GM23248 (cell line): ENCODE data around the gene NOTUM. TPM values are rescaled to one million over a fixed set of nuclear protein-coding genes. Genes with fewer than 3 reads are reported as not detected.

Experiments
- DNase-seq: peaks from one replicate; pipeline ENCODE4 v3.0.0-alpha.2; 2015
- H2AFZ ChIP-seq: fragments of 200-600 bp; sonication (generic); 2 replicates; pipeline ENCODE4 v1.6.1; 2016; ENCODE audit warnings: antibody characterized with exemption
- H3F3A ChIP-seq: fragments of 200-600 bp; sonication (generic); 2 replicates; pipeline ENCODE4 v1.6.1; 2016; ENCODE audit warnings: mild to moderate bottlenecking, antibody characterized with exemption, mixed run types; ENCODE audit not compliant: insufficient read depth
- H3K27ac ChIP-seq: fragments of 200-600 bp; sonication (generic); 2 replicates; pipeline ENCODE4 v1.5.1; 2016; ENCODE audit warnings: mild to moderate bottlenecking
- H3K27me3 ChIP-seq: fragments of 200-600 bp; sonication (generic); replicated peaks from 2 replicates; pipeline ENCODE4 v1.6.1; 2016; ENCODE audit warnings: mild to moderate bottlenecking; ENCODE audit not compliant: insufficient read depth
- H3K36me3 ChIP-seq: fragments of 200-600 bp; sonication (generic); 2 replicates; pipeline ENCODE4 v1.6.1; 2016; ENCODE audit warnings: low read depth, mild to moderate bottlenecking
- H3K4me1 ChIP-seq: fragments of 200-600 bp; sonication (generic); 2 replicates; pipeline ENCODE4 v1.6.1; 2016; ENCODE audit warnings: mild to moderate bottlenecking; ENCODE audit not compliant: insufficient read depth
- H3K4me2 ChIP-seq: fragments of 200-600 bp; sonication (generic); one replicate; pipeline ENCODE4 v1.6.1; 2016; ENCODE audit warnings: mild to moderate bottlenecking; ENCODE audit not compliant: unreplicated experiment
- H3K4me3 ChIP-seq: fragments of 200-600 bp; sonication (generic); 2 replicates; pipeline ENCODE4 v1.5.1; 2016; ENCODE audit warnings: mild to moderate bottlenecking
- H3K79me2 ChIP-seq: fragments of 200-600 bp; sonication (generic); 2 replicates; pipeline ENCODE4 v1.6.1; 2016; ENCODE audit warnings: mild to moderate bottlenecking; ENCODE audit not compliant: insufficient read depth
- H3K9ac ChIP-seq: fragments of 200-600 bp; sonication (generic); 2 replicates; pipeline ENCODE4 v1.6.1; 2016; ENCODE audit warnings: mild to moderate bottlenecking
- H3K9me2 ChIP-seq: fragments of 200-600 bp; sonication (generic); 2 replicates; pipeline ENCODE4 v1.6.1; 2016; ENCODE audit warnings: mixed run types, mild to moderate bottlenecking, moderate library complexity; ENCODE audit not compliant: insufficient read depth
- H3K9me3 ChIP-seq: fragments of 200-600 bp; sonication (generic); one replicate; pipeline ENCODE4 v1.6.1; 2017; ENCODE audit warnings: low read depth
- H4K20me1 ChIP-seq: fragments of 200-600 bp; sonication (generic); 2 replicates; pipeline ENCODE4 v1.6.0; 2016; ENCODE audit not compliant: insufficient read depth
- EZH2 ChIP-seq: fragments of 200-600 bp; sonication (generic); IDR thresholded peaks from 2 replicates; pipeline ENCODE4 v1.6.1; 2018; ENCODE audit warnings: antibody characterized with exemption, mild to moderate bottlenecking; ENCODE audit not compliant: insufficient read depth, poor library complexity, severe bottlenecking
- EZH2phosphoT487 ChIP-seq: fragments of 200-600 bp; sonication (generic); IDR thresholded peaks from 2 replicates; pipeline ENCODE4 v1.6.1; 2018; ENCODE audit warnings: antibody characterized with exemption, moderate library complexity, mild to moderate bottlenecking, low read depth; ENCODE audit not compliant: insufficient read depth
- WGBS, 2 experiments: methylation state at CpG; one replicate each; pipeline ENCODE4 v1.1.6; 2015 to 2017; ENCODE audit warnings: low lambda C conversion rate in 2 of 2, low coverage in 1 of 2; ENCODE audit errors: missing lambda C conversion rate in 2 of 2; 5-methylcytosine and 5-hydroxymethylcytosine counted together
- in situ Hi-C: fragments of 300-500 bp; cut with MboI; formaldehyde crosslinking; loops from 2 replicates; pipeline ENCODE4 v1.15.0; 2020
- polyA plus RNA-seq: library from polyadenylated mRNA; unstranded; fragments of >200 nt; fragmentation: Nextera tagmentation; extraction: Ambion mirVana; gene quantifications from 2 replicates; pipeline ENCODE4 v1.2.1, GENCODE V29; 2016
- total RNA-seq: library from RNA; depleted of rRNA; stranded (reverse); fragments of >200 nt; shearing (Covaris generic); gene quantifications from 2 replicates; pipeline ENCODE4 v1.2.3, GENCODE V29; 2014

Gene NOTUM
- total and polyA plus RNA-seq, 2 experiments from 2014 or later: not detected

DNA sequence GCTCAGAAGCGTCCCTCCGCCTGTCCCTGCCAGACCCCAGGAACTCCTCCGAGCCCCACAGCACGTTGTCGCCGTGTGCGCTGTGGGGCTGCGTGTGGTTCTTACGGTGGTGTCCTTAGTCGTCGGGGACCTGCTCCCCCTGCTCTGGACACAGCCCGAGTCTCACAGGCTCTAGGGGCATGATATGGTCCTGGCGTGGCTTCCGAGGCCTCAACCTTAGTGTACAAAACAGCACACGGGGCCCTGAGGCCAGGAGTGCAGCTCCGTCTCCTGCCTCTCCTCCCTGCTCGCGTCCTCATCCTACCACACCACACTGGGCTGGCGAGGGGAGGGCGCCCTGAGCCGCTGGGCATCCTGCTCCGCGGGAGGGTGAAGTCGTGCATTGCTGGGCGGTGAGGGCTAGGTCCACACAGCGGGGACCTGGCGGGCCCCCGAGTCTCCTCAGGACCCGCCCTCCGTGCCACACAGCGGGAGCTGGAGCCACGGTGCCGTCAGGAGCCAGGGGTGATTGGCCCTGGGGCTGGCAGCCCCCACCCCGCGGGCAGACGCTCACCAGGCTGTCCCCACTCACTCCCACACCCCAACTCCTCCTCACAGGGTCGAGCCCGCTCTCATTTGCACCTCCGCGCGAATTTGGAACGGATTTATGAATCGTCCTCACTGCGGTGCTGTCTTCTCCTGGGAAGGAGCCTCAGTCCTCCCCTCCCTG lies 32.3 kb downstream of the NOTUM start:
- Histone ChIP-seq H3K9me2 (no peaks in the 10 kb centered on the region), H3K4me3 (peak overlapping the region; percentile 76), H2AFZ (peak overlapping the region; percentile 73), H3K4me2 (peak overlapping the region; percentile 60), H3K9me3 (no peaks in the 10 kb centered on the region), H3K27me3 (no peaks in the 10 kb centered on the region), H3K9ac (peak overlapping the region; percentile 78), H3K79me2 (peaks cover 35% of the 10 kb centered on the region), H3K4me1 (peaks cover 13% of the 10 kb centered on the region; the same call in 1 of the 2 replicates), H3K36me3 (no peaks in the 10 kb centered on the region), H3K27ac (no peak overlapping the region), H3F3A (0 out of 2 replicates have a peak, but pooled peaks cover 8% of the 10 kb centered on the region), H4K20me1 (no peaks in the 10 kb centered on the region)
- TF ChIP-seq EZH2: no peak
- no peak for TF ChIP-seq EZH2phosphoT487
- WGBS, 2 experiments: 26 to 31% methylated on average over 37 to 40 of the region's 44 CpGs
- peak; percentile 49 for DNase-seq
- in situ Hi-C loops: no loop called here

GRCh38 chr17:81927653-81928543 lies 33.1 kb downstream of the NOTUM start, which contains the start of gene MAFG:
TSS of gene MAFG (minus strand) at chr17:81927735. CDS start at chr17:81923185, 4,550 bp downstream.
- Histone ChIP-seq H3K4me3 (peak within 1 kb of the TSS; percentile 87), H4K20me1 (no peaks in the 10 kb centered on the region), H3F3A (0 out of 2 replicates have a peak, but pooled peaks cover 8% of the 10 kb centered on the region), H3K79me2 (peaks cover 41% of the 10 kb centered on the region), H3K27ac (peak within 1 kb of the TSS; percentile 93), H2AFZ (peak within 1 kb of the TSS; percentile 73), H3K4me2 (peak within 1 kb of the TSS; percentile 76), H3K9me2 (no peaks in the 10 kb centered on the region), H3K4me1 (peaks cover 16% of the 10 kb centered on the region; the same call in 1 of the 2 replicates), H3K36me3 (no peaks in the 10 kb centered on the region), H3K9ac (peak within 1 kb of the TSS; percentile 94), H3K9me3 (no peaks in the 10 kb centered on the region), H3K27me3 (no peaks in the 10 kb centered on the region)
- in situ Hi-C loops: no loop called here
- peak; percentile 99 for DNase-seq
- 0 to 2% methylated on average over 43 to 70 of the region's 98 CpGs for WGBS, 2 experiments
- TF ChIP-seq EZH2phosphoT487 (no peak), EZH2 (no peak)

DNA sequence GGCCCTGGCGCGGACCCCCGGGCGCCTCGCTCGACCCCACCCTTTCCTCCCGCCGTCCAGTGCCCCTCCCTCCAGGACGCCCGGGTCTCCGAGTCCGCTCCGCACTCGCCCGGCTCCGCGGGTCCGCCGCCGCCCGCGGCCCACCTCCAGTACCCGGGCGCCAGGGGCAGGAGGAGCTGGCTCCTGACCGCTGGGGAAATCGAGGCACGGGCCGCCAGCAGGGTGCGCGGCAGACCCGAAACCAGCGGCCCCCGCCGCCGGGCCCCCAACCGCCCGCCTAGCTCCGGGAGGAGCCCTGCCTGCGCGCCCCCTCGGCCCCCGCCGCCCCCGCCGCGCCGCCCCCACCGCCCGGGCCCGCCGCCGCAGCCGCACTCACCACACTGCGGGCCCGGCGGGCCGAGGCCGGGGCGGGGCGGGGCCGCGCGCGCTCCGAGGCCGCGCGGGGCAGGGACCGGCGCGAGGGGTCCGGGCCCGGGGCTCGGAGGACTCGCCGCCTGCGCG lies 33.8 kb downstream of the NOTUM start:
- Histone ChIP-seq H3K79me2 (peaks cover 48% of the 10 kb centered on the region), H3K4me3 (peak overlapping the region; percentile 87), H3K27ac (peak overlapping the region; percentile 93), H2AFZ (peak overlapping the region; percentile 58), H3K9me3 (no peaks in the 10 kb centered on the region), H3K27me3 (no peaks in the 10 kb centered on the region), H4K20me1 (no peaks in the 10 kb centered on the region), H3K36me3 (no peaks in the 10 kb centered on the region), H3F3A (0 out of 2 replicates have a peak, but pooled peaks cover 8% of the 10 kb centered on the region), H3K4me1 (peaks cover 16% of the 10 kb centered on the region; the same call in 1 of the 2 replicates), H3K9me2 (no peaks in the 10 kb centered on the region), H3K9ac (peak overlapping the region; percentile 94), H3K4me2 (peak overlapping the region; percentile 76)
- DNase-seq: no peak
- in situ Hi-C loops: no loop called here
- TF ChIP-seq EZH2phosphoT487 (no peak), EZH2 (no peak)
- 0 to 1% methylated on average over 26 to 39 of the region's 78 CpGs for WGBS, 2 experiments

GRCh38 chr17:81926451-81927151 lies 34.4 kb downstream of the NOTUM start:
- peak overlapping the region; percentile 76 for H3K4me2 ChIP-seq
- H3K27me3 ChIP-seq: no peaks in the 10 kb centered on the region
- WGBS, 2 experiments: 1 to 2% methylated on average over 21 to 42 of the region's 46 CpGs
- H3K9me2 ChIP-seq: no peaks in the 10 kb centered on the region
- 0 out of 2 replicates have a peak, but pooled peaks cover 8% of the 10 kb centered on the region for H3F3A ChIP-seq
- in situ Hi-C loops: no loop called here
- 0 out of 2 replicates have a peak, but pooled peaks cover 3% of the 10 kb centered on the region for H3K36me3 ChIP-seq
- H3K4me1 ChIP-seq: peaks cover 16% of the 10 kb centered on the region; the same call in 1 of the 2 replicates
- peak overlapping the region; percentile 94 for H3K9ac ChIP-seq
- H4K20me1 ChIP-seq: no peaks in the 10 kb centered on the region
- H3K4me3 ChIP-seq: peak overlapping the region; percentile 87
- peak overlapping the region; percentile 58 for H2AFZ ChIP-seq
- peak; percentile 88 for DNase-seq
- peaks cover 54% of the 10 kb centered on the region for H3K79me2 ChIP-seq
- H3K27ac ChIP-seq: peak overlapping the region; percentile 93
- no peaks in the 10 kb centered on the region for H3K9me3 ChIP-seq
- no peak for TF ChIP-seq EZH2
- TF ChIP-seq EZH2phosphoT487: no peak
